Cerebellar cortex (tissue), 1 donor: ENCODE measurements around the gene FNBP1L.

Source experiments
- DNase-seq: peaks from one replicate; pipeline ENCODE4 v3.0.0-alpha.2; 2015; ENCODE audit warnings: low spot score

The FNBP1L gene

DNA sequence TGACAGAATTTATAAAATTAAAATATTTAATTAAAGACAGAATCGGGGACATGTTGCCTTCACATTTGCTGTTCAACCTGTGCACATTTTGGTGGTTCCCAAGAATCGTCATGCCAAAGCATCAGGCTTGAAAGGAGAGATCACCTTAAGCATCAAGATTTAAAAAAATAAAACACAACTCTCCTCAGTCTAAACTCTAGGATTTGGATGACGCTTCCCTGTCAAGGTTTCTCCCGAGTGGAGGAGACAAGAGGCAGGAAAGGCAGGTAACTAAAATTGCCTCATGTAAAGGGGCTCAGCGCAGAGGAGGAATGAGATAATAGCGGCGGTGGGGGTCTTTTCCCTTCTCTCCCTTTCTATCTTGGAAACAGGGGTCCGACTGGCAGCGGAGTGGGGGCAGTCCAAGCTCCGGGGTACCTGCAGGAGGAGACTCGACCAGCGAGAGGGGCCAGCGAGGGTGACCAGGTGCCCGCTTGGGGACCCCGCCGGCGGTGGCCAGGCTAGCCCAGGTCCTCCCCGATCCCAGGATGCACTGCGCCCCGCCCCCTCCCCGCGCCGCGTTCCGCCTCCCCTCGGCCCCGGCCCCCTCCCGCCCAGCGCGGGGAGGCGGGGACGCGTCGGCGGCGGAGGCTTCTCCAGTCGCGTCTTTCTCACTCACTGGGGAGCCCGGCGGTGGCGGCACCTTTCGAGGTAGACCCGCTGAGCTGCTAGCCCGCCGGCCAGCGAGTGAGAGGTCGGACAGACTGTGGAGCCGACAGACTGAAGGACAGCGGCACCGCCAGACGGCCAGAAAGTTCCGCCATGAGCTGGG is at the start of gene FNBP1L:
Gene FNBP1L, plus strand, starts transcription at position 638 of the 811 bp plus-strand sequence. Its CDS starts 164 bp downstream, at position 802.
- peak; percentile 65 for DNase-seq

DNA sequence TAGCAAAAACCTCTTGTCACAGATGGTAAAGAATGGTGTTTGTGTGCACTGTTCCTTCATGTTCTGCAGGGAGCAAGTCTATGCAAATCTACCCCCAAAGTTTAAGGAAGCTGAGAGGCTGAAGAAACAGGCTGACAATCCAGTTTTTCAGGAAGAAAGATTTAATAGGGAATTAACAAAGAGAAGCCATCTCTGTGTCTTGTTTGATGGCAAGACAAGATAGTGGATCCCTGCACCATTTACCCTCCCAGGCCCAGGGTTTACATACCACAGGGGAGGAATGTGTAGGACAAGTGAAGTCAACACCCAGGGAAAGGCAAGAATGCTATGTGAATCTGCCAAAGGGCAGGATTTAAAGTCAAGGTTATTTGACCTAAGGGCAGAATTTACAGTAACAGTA is 48.1 kb upstream of the FNBP1L start:
- DNase-seq, result no peak

DNA sequence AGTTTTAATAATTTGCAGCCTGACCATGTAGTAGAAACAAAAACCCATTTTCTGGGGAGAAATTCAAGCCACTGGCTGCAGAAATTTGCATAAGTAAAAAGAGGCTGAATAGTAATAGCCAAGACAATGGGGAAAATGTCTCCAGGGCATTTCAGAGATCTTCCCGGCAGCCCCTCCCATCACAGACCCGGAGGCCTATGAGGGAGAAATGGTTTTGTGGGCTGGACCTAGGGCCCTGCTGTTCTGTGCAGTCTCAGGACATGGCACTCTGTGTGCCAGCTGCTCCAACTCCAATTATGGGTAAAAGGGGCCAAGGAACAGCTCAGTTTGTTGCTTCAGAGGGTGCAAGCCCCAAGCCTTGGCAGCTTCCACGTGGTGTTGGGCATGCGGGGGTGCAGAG is 39.7 kb upstream of the FNBP1L start:
- no peak for DNase-seq

DNA sequence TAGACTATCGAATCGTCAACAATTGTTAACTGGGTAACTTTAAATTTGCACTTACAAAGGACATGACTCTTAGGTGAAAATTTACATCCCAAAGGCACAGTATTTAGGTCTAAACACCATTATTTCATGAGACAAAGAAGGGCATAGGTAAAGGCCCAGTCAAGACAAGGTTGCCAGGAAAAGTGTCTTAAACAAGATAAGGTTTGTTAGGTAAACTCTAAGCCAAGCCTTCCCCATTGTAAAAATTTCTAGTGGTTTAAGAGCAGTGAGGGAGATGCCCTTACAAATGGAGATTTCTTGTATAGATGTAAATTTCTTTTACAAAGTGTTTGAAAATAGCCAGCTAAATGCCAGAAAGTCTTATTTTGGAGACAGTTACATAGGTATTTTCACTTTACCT is 36.9 kb upstream of the FNBP1L start:
- DNase-seq, result no peak

DNA sequence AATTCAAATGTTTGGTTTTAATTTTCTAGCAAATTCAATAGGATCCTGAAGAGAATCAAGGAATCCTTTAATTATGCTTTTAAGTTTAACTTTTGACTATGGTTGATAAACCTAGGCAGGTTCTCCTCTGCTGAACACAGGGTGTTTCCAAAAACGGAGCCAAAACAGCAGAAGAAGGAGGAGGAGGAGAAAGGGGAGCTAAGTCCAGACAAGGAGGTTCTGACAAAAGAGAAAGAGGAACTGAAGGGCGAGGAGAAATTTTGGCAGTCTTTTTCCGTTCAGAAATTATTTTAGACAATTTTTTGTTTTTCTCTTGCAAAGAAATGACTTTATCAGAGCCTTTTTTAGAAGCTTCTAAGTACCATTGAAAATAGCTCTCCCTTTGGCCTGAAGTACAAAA is 33.2 kb upstream of the FNBP1L start:
- DNase-seq, result no peak

DNA sequence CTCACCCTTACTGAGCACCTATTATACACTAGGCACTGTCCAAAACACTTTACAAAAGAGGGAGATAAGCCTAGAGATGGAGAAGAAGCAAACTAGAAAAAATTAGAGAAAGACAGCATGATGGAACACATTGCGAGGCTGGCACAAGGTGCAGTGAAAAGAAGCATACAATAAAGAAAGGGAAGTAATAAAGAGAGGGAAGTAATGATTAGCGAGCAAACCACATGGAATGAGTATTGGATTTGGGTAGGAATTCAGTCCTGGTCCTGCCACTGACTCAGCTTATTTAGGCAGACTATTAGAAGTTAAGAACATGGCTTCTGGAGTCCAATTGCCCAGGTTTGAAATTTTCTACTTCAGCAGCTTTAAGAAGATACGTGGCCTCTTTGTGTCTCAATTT is 32.6 kb upstream of the FNBP1L start:
- DNase-seq, result no peak

DNA sequence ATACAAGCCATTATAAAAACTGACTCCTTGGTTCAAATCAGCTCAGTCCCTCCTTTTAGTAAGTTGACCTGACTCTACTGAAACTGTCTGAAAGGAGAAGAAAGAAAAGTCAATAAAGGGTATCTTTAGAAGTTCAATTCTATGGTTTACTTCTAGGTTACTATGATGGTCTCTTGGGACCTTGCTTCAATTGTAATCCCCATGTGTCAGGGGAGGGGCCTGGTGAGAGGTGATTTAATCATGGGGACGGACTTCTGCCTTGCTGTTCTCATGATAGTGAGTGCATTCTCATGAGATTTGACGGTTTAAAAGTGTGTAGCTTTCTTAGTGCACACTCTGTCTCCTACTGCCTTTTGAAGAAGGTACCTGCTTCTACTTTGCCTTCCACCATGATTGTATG is 31.7 kb upstream of the FNBP1L start:
- no peak for DNase-seq

DNA sequence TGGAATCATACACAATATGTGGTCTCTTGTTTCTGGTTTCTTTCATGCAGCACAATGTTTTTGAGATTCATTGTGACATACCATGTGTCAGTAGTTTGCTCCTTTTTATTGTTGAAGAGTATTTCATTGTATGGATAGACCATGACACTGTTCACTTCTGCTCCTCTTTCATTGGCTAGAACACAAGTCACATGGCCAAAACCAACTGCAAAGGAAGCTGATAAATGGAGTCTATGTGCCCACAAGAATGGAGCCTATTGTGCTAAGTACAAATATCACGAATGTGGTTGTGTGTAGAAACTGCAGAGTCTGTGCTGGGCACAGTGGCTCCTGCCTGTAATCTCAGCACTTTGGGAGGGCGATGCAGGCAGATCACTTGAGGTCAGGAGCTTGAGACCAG is 28.6 kb upstream of the FNBP1L start:
- DNase-seq, result no peak

DNA sequence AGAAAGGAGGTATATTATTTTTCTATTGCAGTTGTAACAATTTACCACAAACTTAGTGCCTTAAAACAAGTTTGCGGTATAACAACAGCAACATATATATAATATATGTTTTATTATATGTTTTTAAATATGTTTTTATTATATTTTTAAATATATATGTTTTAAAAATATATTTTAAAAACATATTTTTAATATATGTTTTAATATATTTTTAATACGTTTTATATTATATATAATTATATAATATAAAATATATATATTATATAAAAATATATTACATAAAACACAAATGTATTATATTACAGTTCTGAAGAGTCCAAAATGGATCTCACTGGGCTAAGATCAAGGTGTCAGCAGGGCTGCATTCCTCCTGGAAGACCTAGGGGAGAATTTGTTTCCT is 27.5 kb upstream of the FNBP1L start:
- no peak for DNase-seq

DNA sequence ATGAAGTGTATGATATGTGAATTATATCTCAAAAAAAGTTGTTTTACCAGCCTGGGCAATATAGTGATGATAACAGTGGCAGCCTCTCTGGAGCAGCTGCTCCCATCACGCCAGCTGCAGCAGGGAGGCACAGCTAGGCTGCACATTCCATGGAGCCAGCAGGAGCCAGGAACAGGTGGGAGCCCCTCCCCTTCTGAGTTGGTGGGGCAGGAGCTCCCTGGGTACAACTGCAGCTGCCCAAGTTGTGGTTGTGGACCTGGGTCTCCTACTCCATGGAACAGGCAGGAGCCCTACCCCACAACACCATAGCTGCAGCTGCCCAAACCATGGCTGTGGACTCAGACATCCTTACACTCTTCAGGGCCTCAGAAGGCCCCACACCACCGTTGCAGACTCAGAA is 21.7 kb upstream of the FNBP1L start:
- no peak for DNase-seq

DNA sequence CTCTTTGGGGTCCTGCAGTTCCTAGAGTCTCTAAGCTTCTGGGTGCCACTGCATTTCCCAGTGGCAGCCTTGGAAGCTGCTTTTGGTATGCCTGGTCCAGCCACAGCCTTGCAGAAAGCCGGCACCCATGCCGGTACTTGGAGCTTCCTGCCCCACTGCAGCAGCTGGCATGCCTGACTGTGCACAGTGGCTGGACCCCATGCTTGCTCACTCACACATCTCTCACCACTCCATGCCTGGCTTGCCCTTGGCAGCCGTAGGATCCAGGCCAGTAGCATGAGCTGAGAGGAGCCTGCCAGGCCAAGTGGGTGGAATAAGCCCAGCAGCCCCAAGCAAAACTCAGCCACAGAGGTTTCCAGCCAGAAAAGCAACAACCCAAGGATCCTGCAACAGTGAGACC is 20.3 kb upstream of the FNBP1L start:
- DNase-seq, result no peak

DNA sequence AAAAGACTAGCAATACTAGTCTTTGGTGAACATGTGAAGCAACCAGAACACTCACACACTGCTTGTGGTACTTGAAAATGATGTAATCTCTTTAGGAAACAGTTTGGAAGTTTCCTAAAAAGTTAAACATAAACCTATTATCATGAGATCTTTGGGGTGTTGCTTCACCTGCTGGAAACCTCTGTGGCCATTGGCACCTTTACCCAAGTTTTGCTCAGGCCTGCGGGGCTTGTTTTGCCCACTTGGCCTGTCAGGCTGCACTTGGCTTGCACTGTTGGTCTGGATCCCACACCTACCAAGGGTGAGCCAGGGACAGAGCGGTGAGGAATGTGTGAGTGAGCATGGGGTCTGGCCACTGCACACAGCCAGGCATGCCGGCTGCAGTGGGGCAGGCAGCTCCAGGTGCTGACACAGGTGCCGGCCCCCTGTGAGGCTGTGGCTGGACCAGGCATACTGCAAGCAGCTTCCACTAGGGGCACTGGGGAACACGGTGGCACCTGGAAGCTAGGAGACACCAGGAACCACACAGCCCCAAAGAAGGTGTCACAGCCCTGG is 14.4 kb upstream of the FNBP1L start:
- DNase-seq, result no peak

DNA sequence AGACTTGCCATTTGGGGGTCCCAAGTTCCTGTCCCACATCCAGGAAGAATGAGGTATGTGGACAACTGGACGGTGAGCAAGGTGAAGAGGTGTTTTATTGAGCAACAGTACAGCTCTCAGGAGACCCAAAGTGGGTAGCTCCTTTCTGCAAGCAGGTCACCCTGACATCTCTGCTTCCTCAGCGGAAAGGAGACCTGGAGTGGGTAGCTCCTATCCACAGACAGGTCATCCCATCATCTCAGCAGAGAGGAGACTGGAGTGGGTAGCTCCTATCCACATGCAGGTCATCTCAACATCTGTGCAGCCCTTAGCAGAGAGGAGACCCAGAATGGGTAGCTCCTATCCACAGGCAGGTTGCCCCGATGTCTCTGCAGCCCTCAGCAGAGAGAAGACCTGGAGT is 13.8 kb upstream of the FNBP1L start:
- no peak for DNase-seq

DNA sequence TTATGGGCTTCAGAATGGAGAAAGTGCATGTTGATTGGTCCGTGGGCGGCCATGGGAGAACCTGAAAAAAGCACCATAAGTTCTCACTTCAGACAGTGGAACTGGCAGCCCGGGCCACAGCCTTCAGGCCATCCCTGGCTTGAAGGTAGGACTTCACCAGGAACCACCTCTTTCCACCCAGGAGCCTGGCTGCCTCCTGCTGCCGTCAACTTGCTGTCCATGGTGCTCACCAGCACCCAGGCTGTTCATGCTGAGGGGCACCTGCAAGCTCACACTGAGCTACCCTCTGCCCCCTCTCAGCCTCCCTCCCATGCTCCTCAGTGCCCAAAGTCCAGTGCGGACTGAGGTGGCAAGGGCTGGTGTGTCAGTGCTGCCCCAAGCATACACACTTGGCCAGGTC is 12.9 kb upstream of the FNBP1L start:
- no peak for DNase-seq

DNA sequence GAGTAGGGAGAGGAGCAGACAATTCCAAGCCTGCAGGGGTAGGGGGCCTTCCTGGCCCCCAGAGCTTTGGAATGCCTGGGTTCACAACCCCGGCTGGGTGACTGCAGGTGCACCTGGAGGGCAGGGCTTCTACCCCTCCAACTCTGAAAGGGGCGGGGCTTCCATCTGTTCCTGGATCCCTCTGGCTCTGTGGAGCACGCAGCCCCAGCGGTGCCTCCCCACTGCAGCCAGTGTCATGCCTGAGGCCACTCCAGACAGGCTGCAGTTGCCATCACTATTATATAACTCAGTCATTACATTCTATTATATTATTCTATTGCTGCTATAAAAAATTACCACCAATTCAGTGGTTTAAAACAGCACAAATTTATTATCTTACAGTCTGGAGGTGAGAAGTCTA is 12.5 kb upstream of the FNBP1L start:
- no peak for DNase-seq

DNA sequence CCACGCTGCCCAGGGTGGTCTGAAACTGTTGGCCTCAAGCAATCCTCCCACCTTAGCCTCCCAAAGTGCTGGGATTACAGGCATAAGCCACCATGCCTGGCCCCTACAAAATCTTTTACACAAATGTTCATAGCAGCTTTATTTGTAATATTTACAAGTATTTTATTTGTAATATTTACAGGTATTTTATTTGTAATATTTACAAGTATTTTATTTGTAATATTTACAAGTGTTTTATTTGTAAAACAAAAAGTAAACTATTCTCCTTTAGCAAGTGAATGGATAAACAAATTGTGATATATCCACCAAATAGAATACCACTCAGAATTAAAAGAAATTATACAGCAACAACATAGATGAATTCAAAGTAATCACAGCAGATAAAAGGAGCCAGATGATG is 11.4 kb upstream of the FNBP1L start:
- no peak for DNase-seq

DNA sequence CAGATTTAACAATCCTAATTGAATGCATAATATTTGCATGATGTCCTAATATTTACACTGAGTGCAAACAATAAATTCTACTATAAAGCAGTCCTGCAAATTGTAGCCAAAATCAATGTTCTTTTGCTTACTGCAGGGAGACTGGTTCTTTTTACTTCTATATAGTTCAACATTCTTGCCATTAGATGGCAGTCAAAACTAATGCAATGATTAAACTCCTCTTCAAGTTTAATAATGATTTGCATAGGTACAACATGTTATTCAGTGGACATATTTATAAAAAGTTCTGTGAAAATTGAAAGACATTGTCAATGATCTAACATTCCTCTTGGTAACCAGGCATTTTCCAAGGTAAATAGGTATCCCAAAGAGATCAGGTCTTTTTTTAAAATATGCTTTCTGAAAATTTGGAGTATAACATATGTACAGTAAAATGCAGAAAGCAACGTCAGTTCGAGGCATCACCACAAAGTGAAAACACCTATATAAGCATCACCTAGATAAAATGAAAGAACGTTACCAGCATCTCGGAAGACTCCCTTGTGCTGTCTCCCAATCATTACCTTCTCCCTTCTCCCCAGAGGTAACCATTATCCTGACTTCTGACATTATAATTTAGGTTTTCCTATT is 9.8 kb upstream of the FNBP1L start:
- DNase-seq, result peak; percentile 66

DNA sequence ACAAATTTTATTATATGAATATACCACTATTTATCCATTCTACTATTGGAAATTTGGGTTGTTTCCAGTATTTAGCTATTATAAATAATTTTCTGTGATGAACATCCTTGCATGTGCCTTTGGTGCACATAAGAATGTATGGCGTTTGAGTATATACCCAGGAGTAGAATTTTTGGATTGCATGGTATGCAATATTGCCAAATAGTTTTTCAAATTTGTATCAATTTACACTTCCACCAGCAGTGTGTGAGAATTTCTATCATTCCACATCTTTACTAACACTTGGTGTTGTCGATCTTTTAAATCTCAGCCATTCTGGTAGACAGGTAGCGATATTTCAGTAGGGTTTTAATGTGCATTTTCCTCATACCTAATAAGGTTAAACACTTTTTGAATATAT is 9.2 kb upstream of the FNBP1L start:
- no peak for DNase-seq

DNA sequence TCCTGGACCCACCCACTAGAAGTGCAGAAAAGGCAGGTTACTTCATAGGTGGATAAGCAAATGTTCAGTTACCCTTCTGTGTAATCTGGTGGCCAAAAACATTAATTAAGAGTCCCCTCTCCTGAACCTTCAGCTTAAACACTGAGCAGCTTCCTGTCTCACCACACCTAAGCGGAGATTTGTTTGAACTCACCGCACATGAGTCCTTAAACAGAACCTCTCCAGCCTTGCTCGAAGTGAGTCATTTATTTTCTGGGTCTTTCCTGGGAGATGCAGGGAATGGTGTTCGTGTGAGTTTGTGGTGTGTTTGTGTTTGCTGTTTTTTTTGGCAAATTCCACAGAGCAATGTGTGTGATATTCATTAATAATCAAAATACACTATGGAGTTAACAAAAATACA is 7.6 kb upstream of the FNBP1L start:
- DNase-seq, result no peak

DNA sequence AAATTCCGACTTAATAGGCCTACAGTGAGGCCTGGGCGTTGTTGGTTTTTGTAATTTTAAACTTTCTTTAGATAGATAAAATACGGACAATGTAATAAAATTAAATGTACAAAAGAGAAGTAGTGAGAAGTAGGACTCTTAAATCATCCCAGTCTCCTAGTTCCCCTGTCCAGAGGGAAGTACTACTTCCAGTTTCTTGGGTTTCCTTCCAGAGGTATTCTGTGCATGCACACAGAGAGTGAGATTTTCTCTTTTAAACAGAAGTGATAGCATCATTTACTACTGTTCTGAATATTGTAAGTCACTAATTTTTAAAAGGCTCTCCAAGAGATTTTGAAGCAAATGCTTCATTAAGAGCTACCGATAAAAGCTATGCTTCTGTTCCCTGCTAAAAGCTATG is 7.2 kb upstream of the FNBP1L start:
- no peak for DNase-seq

DNA sequence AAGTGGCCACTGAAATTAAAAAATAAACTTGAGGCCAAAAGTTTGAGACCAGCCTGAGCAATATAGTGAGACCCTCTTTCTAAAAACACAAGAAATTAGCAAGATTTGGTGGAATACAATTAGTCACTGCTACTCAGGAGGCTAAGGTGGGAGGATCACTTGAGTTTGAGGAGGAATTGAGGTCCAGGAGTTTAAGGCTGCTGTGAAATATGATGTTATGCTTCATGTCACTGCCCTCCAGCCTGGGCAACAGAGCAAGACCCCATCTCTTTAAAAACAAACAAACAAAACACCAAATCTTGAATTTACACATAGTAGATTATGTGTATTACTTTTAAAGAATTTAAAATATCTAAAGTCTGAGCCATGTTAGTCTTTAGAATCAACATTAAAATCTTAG is 6.3 kb upstream of the FNBP1L start:
- no peak for DNase-seq

DNA sequence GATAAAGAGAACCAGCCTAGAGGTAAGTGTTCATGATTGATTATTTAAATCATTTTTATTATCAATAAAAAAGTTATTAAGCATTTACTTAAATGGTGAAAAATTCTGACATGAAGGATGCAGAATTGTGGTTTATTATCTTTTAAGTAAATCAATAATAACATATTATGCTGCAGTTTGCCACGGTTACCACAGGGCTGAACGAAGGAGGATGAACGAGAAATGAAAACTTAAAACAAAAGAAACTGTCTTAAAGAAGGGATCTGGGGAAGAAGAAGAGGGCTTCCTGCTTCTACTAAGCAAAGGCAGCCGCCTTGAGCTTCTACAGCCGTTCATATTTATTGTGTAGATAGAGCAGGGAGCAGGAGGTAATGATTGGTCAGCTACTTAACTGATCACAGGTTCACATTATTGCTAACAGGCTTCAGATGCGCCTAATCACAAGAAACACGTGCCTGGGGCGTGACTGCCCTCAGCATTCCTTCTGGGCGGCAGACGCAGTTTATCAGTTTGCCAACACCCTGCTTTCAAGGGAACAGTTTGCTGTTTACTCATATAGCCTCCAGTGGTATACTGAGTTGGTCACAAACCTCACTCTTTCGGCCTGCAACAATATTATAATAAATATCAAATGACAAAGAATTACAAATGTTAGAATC is 5.8 kb upstream of the FNBP1L start:
- no peak for DNase-seq

DNA sequence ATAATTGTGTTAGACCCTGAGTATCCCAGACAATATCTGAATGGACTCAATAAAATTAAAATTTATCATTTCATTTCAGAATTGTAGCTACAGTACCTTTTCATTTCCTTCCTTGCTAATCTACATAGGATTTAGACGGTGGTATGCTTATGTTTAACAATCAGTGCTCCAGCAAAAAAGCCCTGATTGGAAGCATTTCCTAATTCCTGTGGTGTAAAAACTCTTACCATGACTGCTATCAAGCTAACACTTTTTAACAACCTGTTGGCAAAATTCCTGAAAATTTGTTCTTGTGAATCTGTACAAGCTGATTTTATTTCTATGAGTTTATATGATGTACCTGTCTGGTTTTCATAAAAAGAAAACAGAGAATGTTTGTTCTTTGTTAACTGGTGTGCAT is 5.2 kb upstream of the FNBP1L start:
- no peak for DNase-seq
